ENCODE results near the gene ETF1. TPM values are rescaled to one million over a fixed set of nuclear protein-coding genes. Genes with fewer than 3 reads are reported as not detected.

Gene ETF1
- total RNA-seq, 2 donors from 2014 or later = 58.0 to 64.1 TPM

DNA sequence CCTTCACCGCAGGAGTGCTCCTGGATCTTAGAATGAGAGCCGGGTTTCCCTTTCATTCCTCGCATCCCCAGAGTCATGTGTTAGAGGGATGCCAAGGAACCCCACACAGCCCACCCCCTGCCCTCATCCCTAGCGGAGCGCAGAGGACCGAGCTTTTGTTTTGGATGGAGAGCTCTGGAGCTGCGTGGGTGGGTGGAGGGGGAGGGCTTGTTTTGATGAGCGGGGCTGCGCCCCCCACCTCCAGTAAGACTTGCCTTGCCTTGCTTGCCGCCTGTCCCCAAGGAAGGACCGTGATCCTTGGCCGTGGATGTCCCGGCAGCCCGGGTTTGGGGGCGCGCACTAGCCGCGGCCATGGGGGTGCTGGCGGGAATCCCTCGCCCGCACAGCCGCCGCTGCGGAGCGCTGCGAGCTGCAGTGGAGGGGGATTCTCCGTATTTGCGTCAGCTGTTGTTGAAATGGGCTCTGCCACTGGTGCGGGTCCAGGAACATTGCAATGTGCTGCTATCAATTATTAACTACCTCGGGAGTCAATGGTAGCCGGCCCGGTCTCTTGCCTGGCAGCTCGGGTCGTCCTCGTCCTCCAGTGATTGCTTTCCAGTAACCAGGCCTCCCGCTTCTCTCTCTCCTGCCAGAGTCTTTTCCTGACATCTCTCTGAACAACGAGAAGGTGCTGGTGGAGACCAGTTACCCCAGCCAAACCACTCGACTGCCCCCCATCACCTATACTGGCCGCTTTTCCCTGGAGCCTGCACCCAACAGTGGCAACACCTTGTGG lies 76.7 kb downstream of the ETF1 start:
- H3K4me1 ChIP-seq (replicated peaks) = peaks cover 3% of the 10 kb centered on the region
- no peaks in the 10 kb centered on the region for H3K9me3 ChIP-seq
- H3K27me3 ChIP-seq (replicated peaks; ENCODE audit: insufficient read depth) = no peaks in the 10 kb centered on the region
- 6% methylated on average over 39 of the region's 39 CpGs for WGBS
- TF ChIP-seq POLR2A (IDR thresholded peaks at IDR 0.05) (no peak), POLR2AphosphoS5 (IDR thresholded peaks at IDR 0.05) (peak; percentile 10)
- H3K4me3 ChIP-seq = peak overlapping the region; percentile 69 to 97
- intact Hi-C loops (cut with DNase I) = no loop called here
- H3K27ac ChIP-seq = peak overlapping the region; percentile 99
- DNase-seq (ENCODE audit: low spot score) = peak; percentile 42
- H3K36me3 ChIP-seq = no peaks in the 10 kb centered on the region

DNA sequence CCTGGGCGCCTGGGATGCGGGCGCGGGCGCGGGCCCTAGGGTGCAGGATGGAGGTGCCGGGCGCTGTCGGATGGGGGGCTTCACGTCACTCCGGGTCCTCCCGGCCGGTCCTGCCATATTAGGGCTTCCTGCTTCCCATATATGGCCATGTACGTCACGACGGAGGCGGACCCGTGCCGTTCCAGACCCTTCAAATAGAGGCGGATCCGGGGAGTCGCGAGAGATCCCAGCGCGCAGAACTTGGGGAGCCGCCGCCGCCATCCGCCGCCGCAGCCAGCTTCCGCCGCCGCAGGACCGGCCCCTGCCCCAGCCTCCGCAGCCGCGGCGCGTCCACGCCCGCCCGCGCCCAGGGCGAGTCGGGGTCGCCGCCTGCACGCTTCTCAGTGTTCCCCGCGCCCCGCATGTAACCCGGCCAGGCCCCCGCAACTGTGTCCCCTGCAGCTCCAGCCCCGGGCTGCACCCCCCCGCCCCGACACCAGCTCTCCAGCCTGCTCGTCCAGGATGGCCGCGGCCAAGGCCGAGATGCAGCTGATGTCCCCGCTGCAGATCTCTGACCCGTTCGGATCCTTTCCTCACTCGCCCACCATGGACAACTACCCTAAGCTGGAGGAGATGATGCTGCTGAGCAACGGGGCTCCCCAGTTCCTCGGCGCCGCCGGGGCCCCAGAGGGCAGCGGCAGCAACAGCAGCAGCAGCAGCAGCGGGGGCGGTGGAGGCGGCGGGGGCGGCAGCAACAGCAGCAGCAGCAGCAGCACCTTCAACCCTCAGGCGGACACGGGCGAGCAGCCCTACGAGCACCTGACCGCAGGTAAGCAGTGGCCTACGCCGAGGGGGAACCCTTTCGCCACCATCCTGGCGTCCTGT lies 77.5 kb downstream of the ETF1 start, which contains the start of gene EGR1:
Gene EGR1 (plus strand): TSS at position 219 of the 864 bp plus-strand sequence. CDS start 283 bp downstream, at position 502.
- TF ChIP-seq, protein P1, sequence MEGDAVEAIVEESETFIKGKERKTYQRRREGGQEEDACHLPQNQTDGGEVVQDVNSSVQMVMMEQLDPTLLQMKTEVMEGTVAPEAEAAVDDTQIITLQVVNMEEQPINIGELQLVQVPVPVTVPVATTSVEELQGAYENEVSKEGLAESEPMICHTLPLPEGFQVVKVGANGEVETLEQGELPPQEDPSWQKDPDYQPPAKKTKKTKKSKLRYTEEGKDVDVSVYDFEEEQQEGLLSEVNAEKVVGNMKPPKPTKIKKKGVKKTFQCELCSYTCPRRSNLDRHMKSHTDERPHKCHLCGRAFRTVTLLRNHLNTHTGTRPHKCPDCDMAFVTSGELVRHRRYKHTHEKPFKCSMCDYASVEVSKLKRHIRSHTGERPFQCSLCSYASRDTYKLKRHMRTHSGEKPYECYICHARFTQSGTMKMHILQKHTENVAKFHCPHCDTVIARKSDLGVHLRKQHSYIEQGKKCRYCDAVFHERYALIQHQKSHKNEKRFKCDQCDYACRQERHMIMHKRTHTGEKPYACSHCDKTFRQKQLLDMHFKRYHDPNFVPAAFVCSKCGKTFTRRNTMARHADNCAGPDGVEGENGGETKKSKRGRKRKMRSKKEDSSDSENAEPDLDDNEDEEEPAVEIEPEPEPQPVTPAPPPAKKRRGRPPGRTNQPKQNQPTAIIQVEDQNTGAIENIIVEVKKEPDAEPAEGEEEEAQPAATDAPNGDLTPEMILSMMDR (IDR thresholded peaks at IDR 0.05) = peak in 1 of 4 experiments; percentile 38
- TF ChIP-seq POLR2A (IDR thresholded peaks at IDR 0.05) = peak; percentile 97
- TF ChIP-seq POLR2AphosphoS5 (IDR thresholded peaks at IDR 0.05) = peak; percentile 78
- Histone ChIP-seq H3K9me3 (no peaks in the 10 kb centered on the region), H3K36me3 (no peaks in the 10 kb centered on the region), H3K27ac (peak within 1 kb of the TSS; percentile 99), H3K4me3 (peak within 1 kb of the TSS; percentile 69 to 97), H3K4me1 (replicated peaks) (peaks cover 3% of the 10 kb centered on the region), H3K27me3 (replicated peaks; ENCODE audit: insufficient read depth) (no peaks in the 10 kb centered on the region)
- DNase-seq (ENCODE audit: low spot score) = peak; percentile 96
- WGBS = under 1% methylated on average over 70 of the region's 85 CpGs
- intact Hi-C loops (cut with DNase I) = no loop called here

DNA sequence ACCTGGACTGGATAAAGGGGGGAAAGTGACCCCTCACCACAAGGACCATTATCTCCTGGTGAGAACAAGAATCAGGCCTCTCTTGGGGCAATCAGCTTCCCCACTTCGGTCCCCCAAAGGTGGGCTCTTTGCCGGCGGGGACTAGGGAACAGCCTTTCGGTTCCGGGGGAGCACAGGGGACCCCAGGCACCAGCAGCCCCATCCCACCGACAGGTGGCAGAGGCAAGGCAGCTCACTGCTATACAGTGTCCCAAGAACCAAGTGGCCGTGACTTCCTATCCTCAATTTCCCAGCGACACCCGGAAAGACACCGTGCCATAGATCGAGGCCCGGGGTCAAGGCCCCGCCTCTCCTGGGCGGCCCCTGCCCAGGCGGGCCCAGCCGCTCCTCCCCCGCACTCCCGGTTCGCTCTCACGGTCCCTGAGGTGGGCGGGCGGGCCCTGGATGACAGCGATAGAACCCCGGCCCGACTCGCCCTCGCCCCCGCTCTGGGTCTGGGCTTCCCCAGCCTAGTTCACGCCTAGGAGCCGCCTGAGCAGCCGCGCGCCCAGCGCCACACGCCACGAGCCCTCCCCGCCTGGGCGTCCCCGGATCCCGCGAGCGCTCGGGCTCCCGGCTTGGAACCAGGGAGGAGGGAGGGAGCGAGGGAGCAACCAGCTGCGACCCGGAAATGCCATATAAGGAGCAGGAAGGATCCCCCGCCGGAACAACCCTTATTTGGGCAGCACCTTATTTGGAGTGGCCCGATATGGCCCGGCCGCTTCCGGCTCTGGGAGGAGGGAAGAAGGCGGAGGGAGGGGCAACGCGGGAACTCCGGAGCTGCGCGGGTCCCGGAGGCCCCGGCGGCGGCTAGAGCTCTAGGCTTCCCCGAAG lies 78.4 kb downstream of the ETF1 start:
- peak overlapping the region; percentile 99 for H3K27ac ChIP-seq
- H3K9me3 ChIP-seq = no peaks in the 10 kb centered on the region
- DNase-seq (ENCODE audit: low spot score) = peak; percentile 99
- H3K27me3 ChIP-seq (replicated peaks; ENCODE audit: insufficient read depth) = no peaks in the 10 kb centered on the region
- WGBS = under 1% methylated on average over 56 of the region's 64 CpGs
- intact Hi-C loops (cut with DNase I) = loop anchor here (1.0 kb wide), 1 partner anchor 79 kb away; the partner anchor contains the start of gene ETF1
- peak overlapping the region; percentile 69 to 97 for H3K4me3 ChIP-seq
- TF ChIP-seq POLR2AphosphoS5 (IDR thresholded peaks at IDR 0.05) (peak; percentile 68), POLR2A (IDR thresholded peaks at IDR 0.05) (peak; percentile 65)
- TF ChIP-seq, protein P1 (IDR thresholded peaks at IDR 0.05) = no peak
- H3K4me1 ChIP-seq (replicated peaks) = peaks cover 3% of the 10 kb centered on the region
- H3K36me3 ChIP-seq = no peaks in the 10 kb centered on the region

DNA sequence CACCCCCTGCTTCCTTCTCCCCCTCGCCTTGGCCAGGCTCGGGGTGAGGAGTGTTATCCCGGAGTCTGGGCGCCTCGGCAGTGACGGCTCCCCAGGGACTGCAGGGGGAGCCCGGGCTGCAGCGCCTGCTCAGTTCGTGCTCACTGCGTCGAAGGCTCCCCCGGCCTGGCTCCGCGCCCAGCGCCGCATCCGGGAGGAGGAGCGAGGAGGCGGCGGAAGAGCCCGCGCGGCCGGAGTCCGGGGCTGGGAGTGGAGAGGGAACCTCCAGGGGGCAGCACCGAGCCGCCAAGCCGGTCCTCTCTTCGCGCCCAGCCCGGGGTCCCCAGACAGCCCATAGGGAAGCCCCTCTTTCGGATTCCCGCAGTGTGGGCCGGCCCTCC lies 79.0 kb downstream of the ETF1 start:
- H3K9me3 ChIP-seq = no peaks in the 10 kb centered on the region
- peaks cover 3% of the 10 kb centered on the region for H3K4me1 ChIP-seq (replicated peaks)
- H3K27ac ChIP-seq = peak overlapping the region; percentile 99
- intact Hi-C loops (cut with DNase I) = loop anchor here (1.0 kb wide), 1 partner anchor 79 kb away; the partner anchor contains the start of gene ETF1
- peak; percentile 94 for DNase-seq (ENCODE audit: low spot score)
- 0% methylated on average over 14 of the region's 34 CpGs for WGBS
- H3K27me3 ChIP-seq (replicated peaks; ENCODE audit: insufficient read depth) = no peaks in the 10 kb centered on the region
- peak; percentile 72 for TF ChIP-seq POLR2A (IDR thresholded peaks at IDR 0.05)
- peak; percentile 94 for TF ChIP-seq POLR2AphosphoS5 (IDR thresholded peaks at IDR 0.05)
- TF ChIP-seq, protein P1 (IDR thresholded peaks at IDR 0.05) = peak; percentile 76 to 98 (median 98)
- H3K36me3 ChIP-seq = no peaks in the 10 kb centered on the region
- H3K4me3 ChIP-seq = peak overlapping the region; percentile 69 to 97
